Neural cell (in vitro differentiated cells): ENCODE measurements around the gene ANKS1B. TPM values are rescaled to one million over a fixed set of nuclear protein-coding genes. Genes with fewer than 3 reads are reported as not detected.

Experiments used
- H2AFZ ChIP-seq: fragments of 200-600, 300-800 bp; sonication (generic), shearing (Covaris generic); 2 replicates; pipeline ENCODE4 v1.6.0; 2014; ENCODE audit warnings: low read depth, mild to moderate bottlenecking, antibody characterized with exemption, low read length, moderate library complexity
- H3F3A ChIP-seq: fragments of 200-600 bp; shearing (Covaris generic); 2 replicates; pipeline ENCODE4 v1.6.1; 2016; ENCODE audit warnings: mild to moderate bottlenecking, moderate library complexity, mixed read lengths, antibody characterized with exemption, low read length; ENCODE audit not compliant: insufficient read depth, poor library complexity, severe bottlenecking
- H3K27ac ChIP-seq: fragments of 200-600, 300-800 bp; sonication (generic), shearing (Covaris generic); 2 replicates; pipeline ENCODE4 v1.5.1; 2014; ENCODE audit warnings: mild to moderate bottlenecking, low read length, moderate library complexity
- H3K27me3 ChIP-seq: fragments of 300-800, 200-600 bp; sonication (generic), shearing (Covaris generic); 2 replicates; pipeline ENCODE4 v1.6.0; 2014; ENCODE audit warnings: mild to moderate bottlenecking, low read depth, low read length, moderate library complexity; ENCODE audit not compliant: insufficient read depth
- H3K36me3 ChIP-seq: fragments of 300-800, 200-600 bp; sonication (generic), shearing (Covaris generic); 2 replicates; pipeline ENCODE4 v1.5.1; 2014; ENCODE audit warnings: mild to moderate bottlenecking, antibody characterized with exemption, low read length, moderate library complexity; ENCODE audit not compliant: insufficient read depth
- H3K4me2 ChIP-seq: fragments of 300-800, 200-600 bp; sonication (generic), shearing (Covaris generic); 2 replicates; pipeline ENCODE4 v1.6.0; 2014; ENCODE audit warnings: mild to moderate bottlenecking, low read length
- H3K4me3 ChIP-seq: fragments of 300-800, 200-600 bp; sonication (generic), shearing (Covaris generic); 2 replicates; pipeline ENCODE4 v1.5.1; 2014; ENCODE audit warnings: mild to moderate bottlenecking, low read length, moderate library complexity
- H3K79me2 ChIP-seq: fragments of 200-600 bp; shearing (Covaris generic); replicated peaks from 2 replicates; pipeline ENCODE4 v1.6.0; 2014; ENCODE audit warnings: mild to moderate bottlenecking, low read length, moderate library complexity; ENCODE audit not compliant: insufficient read depth
- H3K9ac ChIP-seq: fragments of 300-800, 200-600 bp; sonication (generic), shearing (Covaris generic); 2 replicates; pipeline ENCODE4 v1.6.1; 2016; ENCODE audit warnings: mild to moderate bottlenecking, low read length, mixed read lengths
- H3K9me2 ChIP-seq: fragments of 200-600 bp; shearing (Covaris generic); 2 replicates; pipeline ENCODE4 v1.6.1; 2016; ENCODE audit warnings: mild to moderate bottlenecking, low read length, mixed read lengths; ENCODE audit not compliant: insufficient read depth
- H3K9me3 ChIP-seq: fragments of 200-600, 300-800 bp; sonication (generic), shearing (Covaris generic); 2 replicates; pipeline ENCODE4 v1.6.1; 2016; ENCODE audit warnings: mild to moderate bottlenecking, mixed run types, low read length, moderate library complexity, mixed read lengths
- H4K20me1 ChIP-seq: fragments of 200-600 bp; shearing (Covaris generic); 2 replicates; pipeline ENCODE4 v1.6.1; 2016; ENCODE audit warnings: mild to moderate bottlenecking, mixed run types; ENCODE audit not compliant: insufficient read depth
- EP300 ChIP-seq: fragments of 450-650 bp; conservative IDR thresholded peaks from 2 replicates; pipeline ENCODE4 v1.6.1; 2014; ENCODE audit warnings: antibody characterized with exemption, mild to moderate bottlenecking, moderate library complexity; ENCODE audit not compliant: poor library complexity, severe bottlenecking
- EZH2 ChIP-seq: fragments of 200-600, 300-800 bp; shearing (Covaris generic), sonication (generic); IDR thresholded peaks from 2 replicates; pipeline ENCODE4 v1.6.1; 2014; ENCODE audit warnings: antibody characterized with exemption, low read length, borderline replicate concordance, mild to moderate bottlenecking; ENCODE audit not compliant: insufficient read depth, poor library complexity, severe bottlenecking
- MXI1 ChIP-seq: fragments of 450-650 bp; conservative IDR thresholded peaks from 2 replicates; pipeline ENCODE4 v1.6.1; 2014; ENCODE audit warnings: antibody characterized with exemption, mild to moderate bottlenecking; ENCODE audit not compliant: poor library complexity, severe bottlenecking
- POLR2AphosphoS5 ChIP-seq: IDR thresholded peaks from 2 replicates; pipeline ENCODE4 v1.6.1; 2012
- RAD21 ChIP-seq: fragments of 450-650 bp; conservative IDR thresholded peaks from 2 replicates; pipeline ENCODE4 v1.6.1; 2014; ENCODE audit warnings: antibody characterized with exemption, mild to moderate bottlenecking, moderate library complexity
- SMC3 ChIP-seq: fragments of 450-650 bp; conservative IDR thresholded peaks from 2 replicates; pipeline ENCODE4 v1.6.1; 2014; ENCODE audit warnings: antibody characterized with exemption, mild to moderate bottlenecking, moderate library complexity; ENCODE audit not compliant: poor library complexity
- TAF1 ChIP-seq: IDR thresholded peaks from 2 replicates; pipeline ENCODE4 v1.6.1; 2012; ENCODE audit warnings: low read depth
- polyA plus RNA-seq: library from polyadenylated mRNA; depleted of rRNA; stranded (reverse); fragments of >200 nt; gene quantifications from 2 replicates; pipeline ENCODE4 v1.2.3, GENCODE V29; 2014
- TF ChIP-seq, protein P1 (sequence below): IDR thresholded peaks from 2 replicates; pipeline ENCODE4 v1.6.1; 2012; ENCODE audit warnings: borderline replicate concordance
- TF ChIP-seq, protein P2 (sequence below): fragments of 450-650 bp; IDR thresholded peaks from 2 replicates; pipeline ENCODE4 v1.5.1; 2014; ENCODE audit warnings: antibody characterized with exemption, mild to moderate bottlenecking, moderate library complexity; ENCODE audit not compliant: poor library complexity, severe bottlenecking

Gene ANKS1B
- polyA plus RNA-seq, 1 donor from 2014 or later = 65.6 TPM

DNA sequence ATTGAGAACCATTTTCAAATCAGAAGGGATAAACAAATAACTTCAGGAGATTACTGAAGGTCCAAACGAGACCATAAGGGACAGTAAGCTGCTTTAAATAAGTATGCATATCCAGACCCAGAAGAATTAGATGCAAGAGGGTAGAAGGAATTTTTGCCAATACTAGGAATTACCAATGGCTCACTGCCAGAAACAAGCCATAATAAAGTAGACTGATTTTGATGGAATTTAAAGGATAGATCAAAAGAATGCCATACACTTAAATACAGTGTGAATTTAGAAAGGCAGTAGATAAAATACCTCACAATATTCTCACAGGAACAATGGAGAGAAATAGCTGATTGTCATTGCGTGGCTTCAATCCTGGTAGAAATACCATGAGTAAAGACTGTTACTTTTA is 5.3 kb downstream of the ANKS1B start:
- H3K9ac ChIP-seq = no peak overlapping the region
- no peaks in the 10 kb centered on the region for H3K9me2 ChIP-seq
- peak overlapping the region; percentile 83 for H3K4me3 ChIP-seq
- peaks cover 11% of the 10 kb centered on the region for H3K79me2 ChIP-seq
- peak overlapping the region; percentile 14 for H3K4me2 ChIP-seq
- H4K20me1 ChIP-seq = no peaks in the 10 kb centered on the region
- peaks cover 9% of the 10 kb centered on the region for H3F3A ChIP-seq
- H3K9me3 ChIP-seq = no peaks in the 10 kb centered on the region
- H2AFZ ChIP-seq = no peak overlapping the region
- H3K36me3 ChIP-seq = no peaks in the 10 kb centered on the region
- no peaks in the 10 kb centered on the region for H3K27me3 ChIP-seq
- no peak overlapping the region for H3K27ac ChIP-seq
- TF ChIP-seq, protein P1, sequence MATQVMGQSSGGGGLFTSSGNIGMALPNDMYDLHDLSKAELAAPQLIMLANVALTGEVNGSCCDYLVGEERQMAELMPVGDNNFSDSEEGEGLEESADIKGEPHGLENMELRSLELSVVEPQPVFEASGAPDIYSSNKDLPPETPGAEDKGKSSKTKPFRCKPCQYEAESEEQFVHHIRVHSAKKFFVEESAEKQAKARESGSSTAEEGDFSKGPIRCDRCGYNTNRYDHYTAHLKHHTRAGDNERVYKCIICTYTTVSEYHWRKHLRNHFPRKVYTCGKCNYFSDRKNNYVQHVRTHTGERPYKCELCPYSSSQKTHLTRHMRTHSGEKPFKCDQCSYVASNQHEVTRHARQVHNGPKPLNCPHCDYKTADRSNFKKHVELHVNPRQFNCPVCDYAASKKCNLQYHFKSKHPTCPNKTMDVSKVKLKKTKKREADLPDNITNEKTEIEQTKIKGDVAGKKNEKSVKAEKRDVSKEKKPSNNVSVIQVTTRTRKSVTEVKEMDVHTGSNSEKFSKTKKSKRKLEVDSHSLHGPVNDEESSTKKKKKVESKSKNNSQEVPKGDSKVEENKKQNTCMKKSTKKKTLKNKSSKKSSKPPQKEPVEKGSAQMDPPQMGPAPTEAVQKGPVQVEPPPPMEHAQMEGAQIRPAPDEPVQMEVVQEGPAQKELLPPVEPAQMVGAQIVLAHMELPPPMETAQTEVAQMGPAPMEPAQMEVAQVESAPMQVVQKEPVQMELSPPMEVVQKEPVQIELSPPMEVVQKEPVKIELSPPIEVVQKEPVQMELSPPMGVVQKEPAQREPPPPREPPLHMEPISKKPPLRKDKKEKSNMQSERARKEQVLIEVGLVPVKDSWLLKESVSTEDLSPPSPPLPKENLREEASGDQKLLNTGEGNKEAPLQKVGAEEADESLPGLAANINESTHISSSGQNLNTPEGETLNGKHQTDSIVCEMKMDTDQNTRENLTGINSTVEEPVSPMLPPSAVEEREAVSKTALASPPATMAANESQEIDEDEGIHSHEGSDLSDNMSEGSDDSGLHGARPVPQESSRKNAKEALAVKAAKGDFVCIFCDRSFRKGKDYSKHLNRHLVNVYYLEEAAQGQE = no peak
- no peak for TF ChIP-seq POLR2AphosphoS5
- no peak for TF ChIP-seq TAF1
- TF ChIP-seq RAD21 = no peak
- TF ChIP-seq EZH2 = no peak
- TF ChIP-seq, protein P2, sequence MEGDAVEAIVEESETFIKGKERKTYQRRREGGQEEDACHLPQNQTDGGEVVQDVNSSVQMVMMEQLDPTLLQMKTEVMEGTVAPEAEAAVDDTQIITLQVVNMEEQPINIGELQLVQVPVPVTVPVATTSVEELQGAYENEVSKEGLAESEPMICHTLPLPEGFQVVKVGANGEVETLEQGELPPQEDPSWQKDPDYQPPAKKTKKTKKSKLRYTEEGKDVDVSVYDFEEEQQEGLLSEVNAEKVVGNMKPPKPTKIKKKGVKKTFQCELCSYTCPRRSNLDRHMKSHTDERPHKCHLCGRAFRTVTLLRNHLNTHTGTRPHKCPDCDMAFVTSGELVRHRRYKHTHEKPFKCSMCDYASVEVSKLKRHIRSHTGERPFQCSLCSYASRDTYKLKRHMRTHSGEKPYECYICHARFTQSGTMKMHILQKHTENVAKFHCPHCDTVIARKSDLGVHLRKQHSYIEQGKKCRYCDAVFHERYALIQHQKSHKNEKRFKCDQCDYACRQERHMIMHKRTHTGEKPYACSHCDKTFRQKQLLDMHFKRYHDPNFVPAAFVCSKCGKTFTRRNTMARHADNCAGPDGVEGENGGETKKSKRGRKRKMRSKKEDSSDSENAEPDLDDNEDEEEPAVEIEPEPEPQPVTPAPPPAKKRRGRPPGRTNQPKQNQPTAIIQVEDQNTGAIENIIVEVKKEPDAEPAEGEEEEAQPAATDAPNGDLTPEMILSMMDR = no peak
- TF ChIP-seq SMC3 = no peak
- no peak for TF ChIP-seq MXI1
- TF ChIP-seq EP300 = no peak

DNA sequence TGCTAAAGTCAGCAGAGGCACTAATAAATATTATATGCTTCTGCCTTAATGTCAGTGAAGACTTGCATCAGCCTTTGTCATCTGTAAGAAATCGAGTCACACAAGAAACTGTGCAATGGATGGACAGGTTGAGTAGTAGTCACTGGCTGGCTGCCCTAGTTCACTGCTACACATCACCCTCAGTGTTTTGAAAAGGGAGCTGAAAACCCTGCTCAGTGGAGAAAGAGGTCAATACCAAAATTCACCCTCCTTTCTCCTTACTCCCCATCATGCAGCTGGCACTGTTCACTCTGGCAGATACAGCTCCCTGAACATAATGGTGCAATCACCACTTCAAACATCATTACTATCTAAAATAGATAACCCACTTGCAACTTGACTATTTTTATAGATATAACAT is 6.6 kb downstream of the ANKS1B start:
- Histone ChIP-seq H3K27ac (no peak overlapping the region), H3F3A (peaks cover 2% of the 10 kb centered on the region), H3K79me2 (peaks cover 11% of the 10 kb centered on the region), H3K36me3 (no peaks in the 10 kb centered on the region), H3K4me3 (no peak overlapping the region), H4K20me1 (no peaks in the 10 kb centered on the region), H3K9me3 (no peaks in the 10 kb centered on the region), H2AFZ (no peak overlapping the region), H3K9me2 (no peaks in the 10 kb centered on the region), H3K9ac (no peak overlapping the region), H3K4me2 (no peak overlapping the region), H3K27me3 (no peaks in the 10 kb centered on the region)
- TF ChIP-seq TAF1 = no peak
- TF ChIP-seq, protein P1 = no peak
- TF ChIP-seq RAD21 = no peak
- TF ChIP-seq SMC3 = no peak
- no peak for TF ChIP-seq MXI1
- TF ChIP-seq EZH2 = no peak
- no peak for TF ChIP-seq POLR2AphosphoS5
- TF ChIP-seq EP300 = no peak
- TF ChIP-seq, protein P2 = no peak
